ENCODE measurements around the gene C12orf57. TPM values are rescaled to one million over a fixed set of nuclear protein-coding genes. Genes with fewer than 3 reads are reported as not detected.

Gene C12orf57
- polyA plus RNA-seq, 1 donor from 2014 or later: 500 TPM

GRCh38 chr12:6961695-6962284, 18.0 kb downstream of the C12orf57 start:
- H3K9ac ChIP-seq (ENCODE audit: low read length): no peak overlapping the region

More at GRCh38 chr12:6961695-6962284, 18.0 kb downstream of the C12orf57 start:
- H3F3A ChIP-seq (ENCODE audit: insufficient read depth, low read length, poor library complexity, severe bottlenecking): no peaks in the 10 kb centered on the region
- H3K36me3 ChIP-seq (ENCODE audit: insufficient read depth, low read length): no peaks in the 10 kb centered on the region
- no peak overlapping the region for H3K27ac ChIP-seq (ENCODE audit: low read length)
- H3K79me2 ChIP-seq (replicated peaks; ENCODE audit: insufficient read depth, low read length): no peaks in the 10 kb centered on the region
- H3K9me3 ChIP-seq (ENCODE audit: low read length): no peaks in the 10 kb centered on the region
- no peaks in the 10 kb centered on the region for H3K9me2 ChIP-seq (ENCODE audit: insufficient read depth, low read length)
- H3K4me2 ChIP-seq (ENCODE audit: low read length): no peak overlapping the region
- TF ChIP-seq CTCF (IDR thresholded peaks at IDR 0.05; ENCODE audit: poor library complexity, severe bottlenecking) (peak; percentile 39), EP300 (conservative IDR thresholded peaks at IDR 0.05; ENCODE audit: poor library complexity, severe bottlenecking) (no peak), EZH2 (IDR thresholded peaks at IDR 0.05; ENCODE audit: borderline replicate concordance, insufficient read depth, low read length, poor library complexity, severe bottlenecking) (no peak), REST (IDR thresholded peaks at IDR 0.05; ENCODE audit: borderline replicate concordance) (no peak), SMC3 (conservative IDR thresholded peaks at IDR 0.05; ENCODE audit: poor library complexity) (no peak), RAD21 (conservative IDR thresholded peaks at IDR 0.05) (no peak), POLR2AphosphoS5 (IDR thresholded peaks at IDR 0.05) (no peak), TAF1 (IDR thresholded peaks at IDR 0.05; ENCODE audit: low read depth) (no peak), MXI1 (conservative IDR thresholded peaks at IDR 0.05; ENCODE audit: poor library complexity, severe bottlenecking) (no peak)
- no peaks in the 10 kb centered on the region for H3K27me3 ChIP-seq (ENCODE audit: insufficient read depth, low read depth, low read length)
- no peak overlapping the region for H2AFZ ChIP-seq (ENCODE audit: low read depth, low read length)
- H3K4me3 ChIP-seq (ENCODE audit: low read length): no peak overlapping the region
- no peaks in the 10 kb centered on the region for H4K20me1 ChIP-seq (ENCODE audit: insufficient read depth)
